Rectal smooth muscle tissue (tissue), 1 donor: ENCODE measurements around the gene ARID3C.

ENCODE experiments used
- H3K27ac ChIP-seq: one replicate; pipeline ENCODE4 v1.7.0; 2013; ENCODE audit warnings: low read depth, low read length, inconsistent platforms
- H3K27me3 ChIP-seq: one replicate; pipeline ENCODE4 v1.7.0; 2013; ENCODE audit warnings: low read length; ENCODE audit not compliant: control insufficient read depth, insufficient read depth
- H3K36me3 ChIP-seq: one replicate; pipeline ENCODE4 v1.7.0; 2013; ENCODE audit warnings: low read length; ENCODE audit not compliant: control insufficient read depth, insufficient read depth
- H3K4me1 ChIP-seq: one replicate; pipeline ENCODE4 v1.7.0; 2013; ENCODE audit warnings: low read length; ENCODE audit not compliant: control insufficient read depth, insufficient read depth
- H3K4me3 ChIP-seq: one replicate; pipeline ENCODE4 v1.7.0; 2013; ENCODE audit warnings: low read length
- H3K9ac ChIP-seq: one replicate; pipeline ENCODE4 v1.7.0; 2013; ENCODE audit warnings: low read length

The ARID3C gene

GRCh38 chr9:34634551-34635248 lies 5.8 kb upstream of the ARID3C start:
- Histone ChIP-seq H3K36me3 (peaks cover 8% of the 10 kb centered on the region), H3K4me1 (peaks cover 15% of the 10 kb centered on the region), H3K27ac (no peak overlapping the region), H3K9ac (no peak overlapping the region), H3K27me3 (peaks cover 9% of the 10 kb centered on the region), H3K4me3 (no peak overlapping the region)

GRCh38 chr9:34633851-34634550 lies 5.1 kb upstream of the ARID3C start:
- Histone ChIP-seq H3K27ac (no peak overlapping the region), H3K27me3 (peaks cover 15% of the 10 kb centered on the region), H3K4me1 (peaks cover 15% of the 10 kb centered on the region), H3K9ac (no peak overlapping the region), H3K36me3 (peaks cover 8% of the 10 kb centered on the region), H3K4me3 (no peak overlapping the region)

GRCh38 chr9:34633166-34633565 lies 4.3 kb upstream of the ARID3C start:
- no peak overlapping the region for H3K27ac ChIP-seq
- H3K4me1 ChIP-seq = peaks cover 16% of the 10 kb centered on the region
- H3K36me3 ChIP-seq = peaks cover 8% of the 10 kb centered on the region
- peaks cover 19% of the 10 kb centered on the region for H3K27me3 ChIP-seq
- no peak overlapping the region for H3K9ac ChIP-seq
- H3K4me3 ChIP-seq = no peak overlapping the region

- H3K27ac ChIP-seq = no peak overlapping the region
- H3K4me3 ChIP-seq = no peak overlapping the region
- no peak overlapping the region for H3K9ac ChIP-seq
- H3K36me3 ChIP-seq = peaks cover 7% of the 10 kb centered on the region
- peaks cover 45% of the 10 kb centered on the region for H3K27me3 ChIP-seq
- peaks cover 5% of the 10 kb centered on the region for H3K4me1 ChIP-seq
Measured at GRCh38 chr9:34630402-34631154, 1.7 kb upstream of the ARID3C start.

GRCh38 chr9:34629491-34629808 lies 584 bp upstream of the ARID3C start:
- Histone ChIP-seq H3K4me1 (peaks cover 5% of the 10 kb centered on the region), H3K27me3 (peaks cover 53% of the 10 kb centered on the region), H3K4me3 (peak overlapping the region; percentile 40), H3K36me3 (no peaks in the 10 kb centered on the region), H3K9ac (no peak overlapping the region), H3K27ac (no peak overlapping the region)

GRCh38 chr9:34627716-34628655 lies 880 bp downstream of the ARID3C start:
- no peaks in the 10 kb centered on the region for H3K36me3 ChIP-seq
- H3K9ac ChIP-seq = no peak overlapping the region
- H3K4me1 ChIP-seq = peaks cover 5% of the 10 kb centered on the region
- no peak overlapping the region for H3K27ac ChIP-seq
- H3K27me3 ChIP-seq = peaks cover 62% of the 10 kb centered on the region
- H3K4me3 ChIP-seq = peak overlapping the region; percentile 53

- Histone ChIP-seq H3K4me3 (no peak overlapping the region), H3K36me3 (no peaks in the 10 kb centered on the region), H3K4me1 (peaks cover 9% of the 10 kb centered on the region), H3K27me3 (peaks cover 62% of the 10 kb centered on the region), H3K9ac (no peak overlapping the region), H3K27ac (no peak overlapping the region)
Measured at GRCh38 chr9:34625186-34625486, 3.7 kb downstream of the ARID3C start.

- no peak overlapping the region for H3K27ac ChIP-seq
- H3K4me3 ChIP-seq = no peak overlapping the region
- H3K4me1 ChIP-seq = peaks cover 12% of the 10 kb centered on the region
- no peak overlapping the region for H3K9ac ChIP-seq
- no peaks in the 10 kb centered on the region for H3K36me3 ChIP-seq
- peaks cover 58% of the 10 kb centered on the region for H3K27me3 ChIP-seq
Measured at GRCh38 chr9:34624475-34625185, 4.2 kb downstream of the ARID3C start.

GRCh38 chr9:34623374-34624235 lies 5.3 kb downstream of the ARID3C start:
- Histone ChIP-seq H3K27me3 (peaks cover 51% of the 10 kb centered on the region), H3K27ac (no peak overlapping the region), H3K4me3 (no peak overlapping the region), H3K9ac (no peak overlapping the region), H3K36me3 (no peaks in the 10 kb centered on the region), H3K4me1 (peaks cover 14% of the 10 kb centered on the region)

- peak within 1 kb of the TSS; percentile 94 for H3K4me3 ChIP-seq
- H3K9ac ChIP-seq = peak within 1 kb of the TSS; percentile 25
- peaks cover 21% of the 10 kb centered on the region for H3K27me3 ChIP-seq
- H3K27ac ChIP-seq = no peak within 1 kb of the TSS
- H3K36me3 ChIP-seq = peaks cover 20% of the 10 kb centered on the region
- H3K4me1 ChIP-seq = peaks cover 11% of the 10 kb centered on the region
Measured at GRCh38 chr9:34620061-34620994, 8.5 kb downstream of the ARID3C start, which contains the start of gene DCTN3. Gene DCTN3 (minus strand): TSS chr9:34620495. CDS start chr9:34620464, 31 bp downstream.
